Motor neuron (in vitro differentiated cells): ENCODE data around the gene USP33. TPM values are rescaled to one million over a fixed set of nuclear protein-coding genes. Genes with fewer than 3 reads are reported as not detected.
"Not testable (repeated sequence)": the region's sequence is repeated elsewhere in the genome, so short reads cannot be mapped to it uniquely, and the experiment has no call there.

Experiments used
- ATAC-seq, 8 experiments: fragments of 200-7000 bp; cut with Tn5 transposase; replicated peaks in 6 of 8; 2 replicates each; pipeline ENCODE4 v1.8.0; 2021; ENCODE audit warnings: mild to moderate bottlenecking in 8 of 8, moderate library complexity in 8 of 8
- H3K27ac ChIP-seq, 2 donors: fragments of 250-450 bp; sonication (Bioruptor Pico); 2 replicates each; pipeline ENCODE4 v1.9.0; 2021; ENCODE audit warnings: antibody characterized with exemption in 2 of 2, mild to moderate bottlenecking in 2 of 2, moderate library complexity in 1 of 2
- H3K4me1 ChIP-seq, 2 donors: fragments of 250-450 bp; sonication (Bioruptor Pico); replicated peaks in 1 of 2; 2 replicates each; pipeline ENCODE4 v1.6.1; 2021; ENCODE audit warnings: antibody characterized with exemption in 2 of 2, mild to moderate bottlenecking in 2 of 2, moderate library complexity in 1 of 2
- H3K4me3 ChIP-seq, 5 donors: fragments of 250-450 bp; sonication (Bioruptor Pico); 2 replicates each; pipeline ENCODE4 v1.9.0; 2021; ENCODE audit warnings: antibody characterized with exemption in 5 of 5, mild to moderate bottlenecking in 5 of 5, moderate library complexity in 4 of 5
- WGBS, 10 experiments: fragments of 450-650 bp; shearing (Covaris generic); methylation state at CpG; one replicate each; pipeline ENCODE4 v1.0.0; 2022; 5-methylcytosine and 5-hydroxymethylcytosine counted together
- in situ Hi-C, 9 experiments: fragments of 400-800 bp; cut with MboI; loops; one replicate each; pipeline ENCODE4 v1.15.0; 2021; ENCODE audit warnings: low sequenced_read_pairs in 9 of 9, low pct_unique_long_range_greater_than_20kb in 2 of 9; ENCODE audit not compliant: unreplicated experiment in 9 of 9
- total RNA-seq, 8 experiments: library from RNA; unstranded; fragments of 300-600 nt; gene quantifications; 2 replicates each; pipeline versions ENCODE4 v1.2.3 to v1.2.4, GENCODE V29; 2022

The USP33 gene
- total RNA-seq, 8 experiments from 2014 or later, result 44.5 to 103 (median 86.3) TPM

DNA sequence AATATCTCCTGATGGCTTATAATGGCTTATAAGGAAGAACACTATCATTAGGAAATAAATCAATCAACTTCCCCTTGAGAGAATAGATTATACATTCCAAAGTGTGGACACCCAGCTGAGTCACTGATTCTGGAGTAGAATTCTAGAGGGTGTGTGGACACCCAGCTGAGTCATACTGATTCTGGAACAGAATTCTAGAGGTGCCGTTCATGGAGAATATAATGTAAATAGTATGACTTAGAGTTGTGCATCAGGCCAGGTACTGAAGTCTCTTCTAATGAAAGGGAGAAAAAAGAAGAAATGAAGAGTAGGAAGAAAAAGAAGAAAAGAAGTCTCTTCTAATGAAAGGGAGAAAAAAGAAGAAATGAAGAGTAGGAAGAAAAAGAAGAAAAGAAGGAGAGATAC lies 2.4 kb upstream of the USP33 start:
- ATAC-seq, result peak in 2 of 8 experiments; percentile 8 to 19
- in situ Hi-C loops, result no loop called here
- H3K4me3 ChIP-seq, result no peak overlapping the region
- no peak overlapping the region for H3K27ac ChIP-seq
- peaks cover 6 to 14% of the 10 kb centered on the region in 2 donors for H3K4me1 ChIP-seq
- 0 to 93% (median 46%) methylated on average over 1 of the region's 1 CpG; no CpG with 5 or more reads in 2 of the 10 experiments for WGBS, 10 experiments

DNA sequence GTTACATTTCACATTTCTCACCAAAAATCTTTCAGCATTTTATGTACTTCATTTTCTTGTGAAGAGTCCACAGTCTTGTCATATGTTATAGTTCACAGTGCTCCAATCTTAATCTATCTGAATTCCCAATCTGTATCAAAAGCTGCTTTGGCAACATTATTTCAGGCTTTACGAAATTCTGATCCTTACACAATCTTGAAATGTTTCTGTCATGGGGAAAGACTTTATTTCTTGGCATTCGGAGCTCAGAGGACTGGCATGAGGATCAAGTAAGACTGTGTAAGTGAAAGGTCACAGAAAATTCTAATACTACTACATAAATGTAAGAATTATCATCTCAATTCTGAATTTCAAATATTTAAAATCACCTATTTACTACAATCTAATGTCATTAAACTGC lies 2.0 kb downstream of the USP33 start:
- WGBS, 10 experiments, result 13 to 97% (median 87%) methylated on average over 2 of the region's 2 CpGs; no CpG with 5 or more reads in 1 of the 10 experiments
- no peak overlapping the region for H3K27ac ChIP-seq
- peaks cover 6 to 16% of the 10 kb centered on the region in 2 donors for H3K4me1 ChIP-seq
- H3K4me3 ChIP-seq, result peak overlapping the region in 2 of 5 donors; percentile 77 to 78
- no peak for ATAC-seq
- in situ Hi-C loops, result no loop called here

DNA sequence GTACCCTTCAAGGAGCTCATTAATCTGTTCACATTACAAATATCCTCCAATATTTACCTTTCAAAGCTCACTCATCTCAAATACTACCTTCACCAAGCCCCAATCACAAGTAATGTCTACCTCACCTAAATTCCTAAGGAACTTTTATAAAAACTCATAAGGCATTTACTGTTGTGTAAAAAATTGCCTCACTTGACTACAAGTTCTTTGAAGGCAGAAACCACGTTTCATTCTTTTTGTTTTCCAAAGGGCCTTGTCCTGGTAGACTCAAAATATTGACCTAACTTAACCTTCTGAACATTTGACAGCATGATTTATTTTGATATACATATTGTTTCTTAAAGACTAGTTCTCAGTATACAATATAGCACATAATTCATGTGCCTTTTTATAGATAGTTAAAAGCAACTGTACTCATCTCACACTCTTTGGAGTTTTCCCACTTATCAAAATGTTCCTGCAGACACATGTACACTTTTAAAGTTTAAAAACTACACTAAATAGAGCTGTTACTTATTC lies 2.5 kb downstream of the USP33 start:
- peaks cover 6 to 16% of the 10 kb centered on the region in 2 donors for H3K4me1 ChIP-seq
- 14 to 83% (median 60%) methylated on average over 1 of the region's 1 CpG; no CpG with 5 or more reads in 2 of the 10 experiments for WGBS, 10 experiments
- H3K4me3 ChIP-seq, result no peak overlapping the region
- in situ Hi-C loops, result no loop called here
- no peak for ATAC-seq
- H3K27ac ChIP-seq, result no peak overlapping the region

DNA sequence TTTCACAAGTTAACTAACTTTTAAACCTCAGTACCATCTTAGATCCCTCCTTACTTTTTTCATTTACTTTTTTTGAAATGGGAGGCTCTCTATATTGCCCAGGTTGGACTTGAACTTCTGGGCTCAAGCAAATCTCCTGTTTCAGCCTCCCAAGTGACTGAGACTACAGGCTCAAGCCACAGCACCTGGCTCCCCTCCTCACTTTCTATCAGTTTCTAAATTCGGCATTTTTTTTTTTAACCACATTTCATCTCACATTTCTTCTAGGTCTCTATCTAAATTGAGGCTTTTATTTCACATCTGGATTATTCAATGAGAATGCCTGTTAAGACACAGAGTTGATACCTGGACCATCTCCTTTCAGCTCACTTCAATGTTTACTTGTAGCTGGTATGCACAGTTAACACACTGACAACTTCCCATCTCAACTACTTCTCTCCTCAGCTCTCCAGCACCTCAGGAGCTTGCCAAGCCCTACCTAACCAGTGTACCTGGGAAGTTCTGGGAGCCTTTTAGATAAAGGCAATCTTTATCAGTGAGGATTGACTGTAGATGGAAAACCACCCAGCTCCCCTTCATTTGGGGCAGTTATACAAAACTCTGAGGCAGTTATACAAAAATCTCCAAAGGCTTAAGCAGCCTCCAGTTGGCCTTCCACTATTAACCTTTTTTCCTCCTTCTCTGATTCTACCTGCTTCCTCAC lies 3.4 kb downstream of the USP33 start:
- in situ Hi-C loops, result no loop called here
- peaks cover 6 to 16% of the 10 kb centered on the region in 2 donors for H3K4me1 ChIP-seq
- no peak overlapping the region for H3K27ac ChIP-seq
- no peak overlapping the region for H3K4me3 ChIP-seq
- 81 to 100% (median 100%) methylated on average over 1 of the region's 1 CpG; no CpG with 5 or more reads in 1 of the 10 experiments for WGBS, 10 experiments
- ATAC-seq, result no peak

DNA sequence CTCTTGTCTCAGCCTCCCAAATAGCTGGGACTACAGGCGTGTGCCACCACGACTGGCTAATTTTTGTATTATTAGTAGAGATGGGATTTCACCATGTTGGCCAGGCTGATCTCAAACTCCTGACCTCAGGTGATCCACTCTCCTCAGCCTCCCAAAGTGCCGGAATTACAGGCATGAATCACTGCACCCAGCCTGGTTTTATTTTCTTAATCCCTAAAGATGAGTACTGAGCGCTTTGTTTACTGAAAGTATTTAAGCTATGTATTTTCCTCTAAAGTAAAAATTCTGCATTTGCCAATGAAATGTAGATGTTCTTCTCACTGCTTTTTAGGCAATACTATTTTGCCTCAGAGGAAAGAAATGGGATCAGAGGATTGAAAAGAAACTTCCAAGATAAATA lies 10.2 kb downstream of the USP33 start:
- in situ Hi-C loops, H3K4me3 ChIP-seq, H3K4me1 ChIP-seq, H3K27ac ChIP-seq, ATAC-seq: not testable (repeated sequence)
- 81 to 100% (median 96%) methylated on average over 2 to 4 of the region's 4 CpGs; no CpG with 5 or more reads in 1 of the 10 experiments for WGBS, 10 experiments

DNA sequence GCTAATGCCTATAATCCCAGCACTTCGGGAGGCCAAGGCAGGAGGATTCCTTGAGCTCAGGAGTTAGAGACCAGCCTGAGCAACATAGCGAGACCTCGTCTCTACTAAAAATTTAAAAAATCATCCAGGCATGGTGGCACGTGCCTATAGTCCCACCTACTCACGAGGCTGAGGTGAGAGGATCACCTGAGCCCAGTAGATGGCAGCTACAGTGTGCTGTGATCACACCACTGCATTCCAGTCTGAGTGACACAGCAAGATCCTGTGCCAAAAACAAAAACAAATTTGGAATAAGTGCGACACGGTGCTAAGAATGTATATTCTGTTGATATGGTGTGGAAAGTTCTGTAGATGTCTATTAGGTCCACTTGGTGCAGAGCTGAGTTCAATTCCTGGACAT lies 15.1 kb downstream of the USP33 start:
- WGBS, 10 experiments, result 85 to 95% (median 94%) methylated on average over 3 to 7 of the region's 7 CpGs; no CpG with 5 or more reads in 4 of the 10 experiments
- no peak overlapping the region for H3K4me3 ChIP-seq
- in situ Hi-C loops, result no loop called here
- no peaks in the 10 kb centered on the region for H3K4me1 ChIP-seq
- no peak overlapping the region for H3K27ac ChIP-seq
- ATAC-seq, result no peak

DNA sequence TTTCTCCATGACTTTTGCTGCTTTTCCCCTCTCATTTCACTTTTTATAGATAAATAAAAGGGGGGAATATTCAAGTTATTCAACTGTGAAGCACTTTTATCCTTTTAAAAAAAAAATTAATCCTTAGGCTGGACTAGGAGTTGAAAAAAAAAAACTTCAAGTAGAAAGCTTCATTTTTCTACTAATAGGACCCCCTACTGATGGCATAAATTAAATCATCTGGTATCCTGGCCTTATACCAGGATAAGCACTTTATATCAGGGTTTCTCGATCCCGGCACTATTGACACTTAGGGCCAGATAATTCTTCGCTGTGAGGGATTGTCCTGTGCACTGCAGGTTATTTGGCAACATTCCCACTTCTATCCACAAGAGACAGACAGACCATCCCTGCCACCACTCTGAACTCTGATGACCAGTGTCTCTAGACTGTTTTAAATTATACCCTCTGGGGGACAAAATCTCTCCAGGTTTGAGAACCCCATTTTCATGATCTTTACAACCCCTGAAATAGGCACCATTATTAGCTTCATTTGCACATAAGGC lies 17.6 kb downstream of the USP33 start:
- H3K4me1 ChIP-seq, result no peaks in the 10 kb centered on the region
- no peak overlapping the region for H3K27ac ChIP-seq
- no peak overlapping the region for H3K4me3 ChIP-seq
- no peak for ATAC-seq
- in situ Hi-C loops, result no loop called here
- WGBS, 10 experiments, result 89 to 100% (median 95%) methylated on average over 2 to 3 of the region's 3 CpGs; no CpG with 5 or more reads in 3 of the 10 experiments

DNA sequence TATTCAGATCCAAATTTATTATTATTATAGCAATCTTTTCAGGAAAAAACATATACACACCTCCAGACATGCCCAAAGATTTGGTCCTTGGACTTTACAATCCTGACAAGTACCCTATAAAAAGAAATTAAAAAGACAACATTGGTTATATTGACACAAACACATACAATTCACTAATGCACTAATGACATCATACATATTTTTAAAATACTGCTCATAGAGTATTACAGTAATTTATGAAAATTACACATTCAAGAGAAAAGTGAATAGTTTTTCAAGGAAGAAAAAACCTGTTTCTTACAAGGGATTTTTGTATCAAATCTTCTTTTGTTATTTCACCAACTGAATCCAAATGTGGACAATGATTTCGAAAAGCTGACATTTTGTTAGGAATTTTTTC lies 18.3 kb downstream of the USP33 start:
- Histone ChIP-seq H3K4me1 (no peaks in the 10 kb centered on the region), H3K27ac (no peak overlapping the region), H3K4me3 (no peak overlapping the region)
- in situ Hi-C loops, result no loop called here
- WGBS, 10 experiments, result 92 to 100% (median 100%) methylated on average over 1 of the region's 1 CpG; no CpG with 5 or more reads in 1 of the 10 experiments
- ATAC-seq, result no peak

DNA sequence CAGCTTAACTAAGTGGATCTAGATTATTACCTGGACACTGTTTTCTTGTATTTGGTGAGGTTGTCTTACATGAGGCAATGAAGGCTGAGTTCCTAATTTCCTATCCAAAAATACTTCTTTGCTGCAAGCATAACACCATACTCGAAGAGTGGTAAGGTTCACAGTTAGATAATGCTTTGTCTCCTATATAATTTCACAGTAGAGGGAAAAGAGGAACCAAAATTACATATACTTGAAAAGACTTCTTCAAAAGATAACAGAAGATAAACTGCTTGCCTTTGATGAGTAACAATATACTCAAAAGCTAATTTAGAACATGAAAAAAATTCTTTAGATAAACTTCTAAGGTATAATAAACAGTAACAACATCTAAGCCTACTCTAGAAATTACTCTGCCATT lies 20.4 kb downstream of the USP33 start:
- in situ Hi-C loops, result no loop called here
- H3K4me3 ChIP-seq, result no peak overlapping the region
- 83 to 100% (median 97%) methylated on average over 1 of the region's 1 CpG; no CpG with 5 or more reads in 2 of the 10 experiments for WGBS, 10 experiments
- H3K4me1 ChIP-seq, result no peaks in the 10 kb centered on the region
- ATAC-seq, result no peak
- no peak overlapping the region for H3K27ac ChIP-seq

DNA sequence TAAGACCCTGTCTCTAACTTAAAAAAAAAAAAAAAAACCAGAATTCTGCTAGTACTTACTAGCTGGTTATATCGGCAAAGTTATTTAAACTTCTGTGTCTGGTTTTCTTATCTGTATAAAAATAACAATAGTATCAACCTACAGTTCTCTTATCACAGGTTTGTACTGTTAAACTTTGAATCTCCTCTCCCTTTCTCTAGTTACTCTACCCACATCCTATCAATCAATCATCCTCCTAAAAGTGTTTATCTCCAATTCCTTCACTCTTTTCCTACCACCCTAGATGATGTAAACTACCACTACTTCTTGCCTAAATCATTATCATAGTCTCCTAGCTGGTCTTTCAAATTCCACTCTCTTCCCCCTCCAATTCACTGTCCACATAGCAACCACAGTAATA lies 27.6 kb downstream of the USP33 start:
- 83 to 100% (median 100%) methylated on average over 1 of the region's 1 CpG; no CpG with 5 or more reads in 1 of the 10 experiments for WGBS, 10 experiments
- no peak for ATAC-seq
- no peak overlapping the region for H3K27ac ChIP-seq
- no peak overlapping the region for H3K4me3 ChIP-seq
- in situ Hi-C loops, result no loop called here
- H3K4me1 ChIP-seq, result no peaks in the 10 kb centered on the region

DNA sequence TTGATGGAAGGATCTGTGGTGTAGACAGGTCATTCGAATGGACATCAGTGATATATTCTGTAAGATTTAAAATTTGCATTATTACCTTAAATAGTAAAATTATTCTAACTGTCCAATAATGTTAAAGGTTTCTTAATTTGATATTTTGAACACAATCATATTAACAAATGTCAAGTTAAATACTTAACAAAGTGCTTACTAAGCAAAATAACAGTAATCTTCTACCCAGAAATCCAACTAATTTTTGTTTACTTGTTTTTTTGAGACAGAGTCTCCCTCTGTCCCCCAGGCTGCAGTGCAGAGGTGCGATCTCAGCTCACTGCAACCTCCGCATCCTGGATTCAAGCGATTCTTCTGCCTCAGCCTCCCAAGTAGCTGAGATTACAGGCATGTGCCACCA lies 33.9 kb downstream of the USP33 start:
- in situ Hi-C loops, result no loop called here
- no peak overlapping the region for H3K4me3 ChIP-seq
- ATAC-seq, result no peak
- H3K27ac ChIP-seq, result no peak overlapping the region
- no peaks in the 10 kb centered on the region for H3K4me1 ChIP-seq
- WGBS, 10 experiments, result 90 to 100% (median 100%) methylated on average over 1 to 4 of the region's 4 CpGs; no CpG with 5 or more reads in 1 of the 10 experiments

DNA sequence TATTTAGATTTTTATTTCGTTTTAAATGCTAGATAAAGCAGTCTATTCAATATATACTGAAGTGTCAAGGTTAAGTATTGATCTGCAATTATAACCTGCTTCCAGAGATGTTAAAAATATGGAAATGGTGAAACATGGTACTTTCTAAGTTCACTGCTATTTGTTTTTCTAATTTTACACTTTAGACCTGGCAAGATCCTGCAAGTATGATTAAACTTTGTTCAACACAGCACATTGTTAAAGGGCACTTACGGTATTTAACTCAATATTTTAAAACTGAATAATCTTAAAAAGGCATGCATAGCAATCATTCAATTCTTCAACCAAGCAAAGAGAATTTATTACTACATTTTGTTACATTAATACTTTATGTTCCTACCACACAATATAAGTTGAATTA lies 41.5 kb downstream of the USP33 start:
- 69 to 100% (median 88%) methylated on average over 1 to 2 of the region's 2 CpGs for WGBS, 10 experiments
- Histone ChIP-seq H3K27ac (no peak overlapping the region), H3K4me1 (no peaks in the 10 kb centered on the region), H3K4me3 (no peak overlapping the region)
- in situ Hi-C loops, result loop anchor here in 1 of 9 experiments (25.0 kb wide), 1 partner anchor 244 kb away; no protein-coding TSS in a partner anchor
- ATAC-seq, result no peak

DNA sequence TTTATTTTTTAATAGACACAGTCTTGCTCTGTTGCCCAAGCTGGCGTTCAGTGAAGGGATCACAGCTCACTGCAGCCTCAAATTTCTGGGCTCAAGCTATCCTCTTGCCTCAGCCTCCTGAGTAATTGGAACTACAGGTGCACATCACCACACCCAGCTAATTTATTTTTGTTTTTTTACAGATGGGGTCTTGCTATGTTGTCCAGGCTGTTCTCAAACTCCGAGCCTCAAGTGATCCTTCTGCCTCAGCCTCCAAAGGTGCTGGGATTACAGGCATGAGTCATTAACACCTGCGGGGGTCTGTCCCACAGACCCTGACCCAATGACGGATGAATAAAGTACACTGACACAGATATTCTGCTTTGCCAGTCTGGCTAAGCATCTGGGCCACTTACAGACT lies 43.6 kb downstream of the USP33 start:
- Histone ChIP-seq H3K27ac (no peak overlapping the region), H3K4me3 (no peak overlapping the region), H3K4me1 (no peaks in the 10 kb centered on the region)
- in situ Hi-C loops, result loop anchor here in 1 of 9 experiments (25.0 kb wide), 1 partner anchor 246 kb away; no protein-coding TSS in a partner anchor
- WGBS, 10 experiments, result 40 to 100% (median 97%) methylated on average over 1 to 4 of the region's 4 CpGs; no CpG with 5 or more reads in 1 of the 10 experiments
- no peak for ATAC-seq
